GM19467 (cell line): ENCODE results near the gene WDFY3.
"Not testable (repeated sequence)": the region's sequence is repeated elsewhere in the genome, so short reads cannot be mapped to it uniquely, and the experiment has no call there.

Experiments used
- ATAC-seq: cut with Tn5 transposase; IDR thresholded peaks from one replicate; pipeline ENCODE4 v1.9.1; 2021; ENCODE audit warnings: mild to moderate bottlenecking, moderate library complexity; ENCODE audit not compliant: unreplicated experiment

The WDFY3 gene

DNA sequence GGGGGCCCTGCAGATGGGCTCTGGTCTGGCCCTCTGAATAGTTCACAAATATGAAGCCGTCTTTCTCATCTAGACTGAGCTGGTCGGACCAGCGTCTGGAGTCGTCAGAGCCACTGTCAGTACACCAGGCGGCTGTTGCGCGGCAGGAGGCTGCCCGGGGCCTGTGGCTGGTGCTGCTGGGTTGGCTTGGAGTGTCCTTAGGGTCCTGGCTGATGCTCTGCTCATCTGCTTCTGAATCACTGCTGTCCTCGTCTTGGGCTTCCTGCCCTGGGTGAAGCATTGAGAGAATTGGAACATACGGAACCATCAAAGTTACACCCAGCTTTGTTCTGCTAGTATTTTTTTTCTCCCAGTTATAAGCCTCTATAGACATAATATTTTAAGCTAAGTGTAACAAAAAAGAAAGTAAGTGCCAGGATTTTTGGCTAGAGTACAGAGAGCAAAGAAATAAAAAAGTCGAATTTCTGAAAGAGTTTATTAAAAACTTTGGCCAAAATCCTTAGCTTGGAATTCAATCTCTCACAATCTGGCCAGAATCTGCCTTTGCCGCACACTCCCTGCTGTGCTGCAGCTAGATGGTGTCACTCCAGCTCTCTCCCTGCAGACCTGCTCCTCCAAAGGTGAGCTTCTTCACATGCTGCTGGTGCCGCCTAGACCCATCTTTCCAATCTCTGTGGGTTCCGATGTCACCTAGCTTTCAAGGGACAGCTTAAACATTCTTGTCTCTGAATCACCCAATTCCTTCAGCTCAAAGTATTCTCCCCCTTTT, 287.3 kb downstream of the WDFY3 start:
- no peak for ATAC-seq

DNA sequence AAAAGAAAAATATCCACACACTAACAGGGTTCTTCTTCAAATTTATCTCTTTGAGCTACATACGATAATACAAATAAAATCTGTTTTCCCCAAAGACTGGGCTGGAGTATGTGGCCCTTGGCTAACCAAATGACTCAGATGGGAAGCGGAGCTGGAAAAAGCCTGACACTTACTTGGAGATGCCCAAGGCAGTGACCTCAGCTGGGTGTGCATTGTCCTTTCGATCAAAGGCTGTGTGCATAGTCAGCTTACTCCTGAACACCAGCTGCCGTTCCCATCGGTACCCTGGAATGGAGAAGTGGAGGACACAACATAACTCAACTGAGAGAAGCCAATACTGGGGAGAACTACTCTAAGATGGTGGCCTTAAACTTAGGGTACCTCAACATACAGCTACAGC, 288.5 kb downstream of the WDFY3 start:
- no peak for ATAC-seq

DNA sequence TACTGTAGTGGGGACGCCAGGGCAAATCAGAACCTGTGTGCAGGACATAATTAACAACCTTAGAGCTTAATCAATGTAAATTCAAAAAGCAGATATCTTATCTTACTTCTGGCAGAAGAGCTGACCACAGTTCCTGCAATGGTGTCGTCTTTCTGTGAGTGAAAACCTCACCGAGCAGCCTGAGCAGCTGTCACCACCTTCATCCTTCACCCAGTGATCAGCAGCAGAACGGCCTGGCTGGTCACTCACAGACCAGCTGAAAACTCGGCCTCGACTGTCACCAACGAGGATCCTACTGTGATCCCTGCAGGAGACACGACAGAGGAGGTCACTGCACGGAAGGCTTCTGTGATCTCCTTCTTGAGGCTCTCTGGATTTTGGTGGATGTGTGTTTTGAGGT, 289.4 kb downstream of the WDFY3 start:
- ATAC-seq: no peak

DNA sequence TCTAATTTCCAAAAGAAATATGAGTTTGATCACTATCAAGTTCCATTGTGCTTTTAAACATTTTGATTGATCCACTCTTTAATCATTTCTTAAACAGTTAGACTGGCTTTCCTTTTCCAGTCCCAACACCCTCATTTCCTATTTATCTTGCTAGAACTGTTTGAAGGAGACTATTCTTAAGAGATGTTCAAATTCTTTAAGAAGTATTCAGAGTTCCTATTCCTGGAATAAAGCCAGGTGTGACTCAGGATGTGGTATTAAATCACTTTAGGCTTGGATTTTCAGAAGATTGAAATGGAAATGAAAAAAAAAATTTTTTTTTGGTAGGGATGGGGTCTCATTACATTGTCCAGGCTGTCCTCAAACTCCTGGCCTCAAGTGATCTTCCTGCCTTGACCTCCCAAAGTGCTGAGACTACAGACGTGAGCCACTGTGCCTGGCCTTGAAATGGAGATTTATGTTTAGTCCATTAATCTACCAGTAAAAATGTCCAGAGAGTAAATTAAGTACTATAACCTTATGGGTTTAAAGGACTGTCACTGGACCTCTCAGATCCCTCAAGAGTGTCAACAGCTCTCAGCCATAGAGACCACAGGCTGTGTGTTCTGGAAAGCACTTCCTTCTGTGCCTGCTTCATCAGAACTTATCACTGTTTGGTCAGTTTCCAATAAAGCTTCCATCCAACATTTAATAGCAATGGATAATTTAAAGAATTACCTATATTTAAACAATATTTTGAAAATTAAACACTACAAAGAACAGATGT, 292.8 kb downstream of the WDFY3 start:
- ATAC-seq: no peak

DNA sequence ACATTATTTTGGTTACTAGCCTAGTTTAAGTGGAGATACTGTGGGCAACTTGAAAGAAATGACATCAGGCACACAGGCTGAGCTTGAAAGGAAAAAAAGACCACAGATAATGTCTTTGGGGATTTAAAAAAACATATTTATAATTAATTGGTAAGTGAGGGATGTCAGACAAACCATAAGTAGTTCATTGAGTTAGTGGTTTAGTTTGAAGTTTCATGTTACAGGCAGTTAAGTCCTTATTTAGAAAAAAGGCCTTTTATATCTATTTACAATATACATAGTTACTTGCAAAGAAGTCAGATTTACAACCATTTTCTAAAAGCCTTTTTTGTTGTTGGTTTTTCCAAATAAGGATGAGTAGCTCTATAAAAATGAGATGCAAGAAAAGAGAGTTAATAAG, 294.3 kb downstream of the WDFY3 start:
- no peak for ATAC-seq

DNA sequence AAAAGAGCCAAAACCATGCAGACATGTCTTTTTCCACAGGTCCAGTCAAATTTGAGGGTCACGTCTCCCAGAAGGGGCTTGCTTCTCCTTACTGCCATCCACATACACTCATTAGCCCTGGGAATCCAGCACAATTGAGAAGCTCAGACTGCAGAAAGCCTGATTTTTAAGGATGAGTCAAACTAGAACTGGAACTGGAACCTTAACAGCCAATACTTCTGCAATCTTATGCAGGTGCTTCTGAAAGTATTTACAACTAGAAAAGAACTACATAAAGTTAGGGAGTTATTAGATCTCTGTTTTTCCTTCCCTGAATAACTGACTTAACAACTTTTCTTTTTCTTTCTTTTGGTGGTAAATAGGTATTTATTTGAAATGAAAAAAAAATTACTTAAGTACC, 297.3 kb downstream of the WDFY3 start:
- no peak for ATAC-seq

DNA sequence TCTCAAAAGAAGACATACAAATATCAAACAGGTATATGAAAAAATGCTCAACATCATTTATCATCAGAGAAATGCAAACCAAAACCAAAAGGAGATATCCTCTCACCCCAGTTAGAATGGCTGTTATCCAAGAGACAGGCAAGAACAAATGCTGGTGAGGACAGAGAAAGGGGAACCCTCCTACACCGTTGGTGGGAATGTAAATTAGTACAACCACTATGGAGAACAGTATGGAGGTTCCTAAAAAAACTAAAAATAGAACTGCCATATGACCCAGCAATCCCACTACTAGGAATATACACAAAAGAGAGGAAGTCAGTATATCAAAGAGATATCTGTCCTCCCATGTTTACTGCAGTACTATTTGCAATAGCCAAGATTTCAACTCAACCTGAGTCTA, 300.1 kb downstream of the WDFY3 start:
- ATAC-seq: no peak

DNA sequence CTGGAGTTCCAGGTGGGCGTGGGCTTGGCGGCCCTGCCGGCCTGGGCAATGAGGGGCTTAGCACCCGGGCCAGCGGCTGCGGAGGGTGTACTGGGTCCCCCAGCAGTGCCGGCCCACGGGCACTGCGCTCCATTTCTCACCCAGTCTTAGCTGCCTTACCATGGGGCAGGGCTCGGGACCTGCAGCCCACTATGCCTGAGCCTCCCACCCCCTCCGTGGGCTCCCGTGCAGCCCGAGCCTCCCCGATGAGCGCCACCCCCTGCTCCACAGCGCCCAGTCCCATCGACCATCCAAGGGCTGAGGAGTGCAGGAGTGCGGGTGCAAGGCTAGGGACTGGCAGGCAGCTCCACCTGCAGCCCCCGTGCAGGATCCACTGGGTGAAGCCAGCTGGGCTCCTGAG, 301.7 kb downstream of the WDFY3 start:
- not testable (repeated sequence) for ATAC-seq

DNA sequence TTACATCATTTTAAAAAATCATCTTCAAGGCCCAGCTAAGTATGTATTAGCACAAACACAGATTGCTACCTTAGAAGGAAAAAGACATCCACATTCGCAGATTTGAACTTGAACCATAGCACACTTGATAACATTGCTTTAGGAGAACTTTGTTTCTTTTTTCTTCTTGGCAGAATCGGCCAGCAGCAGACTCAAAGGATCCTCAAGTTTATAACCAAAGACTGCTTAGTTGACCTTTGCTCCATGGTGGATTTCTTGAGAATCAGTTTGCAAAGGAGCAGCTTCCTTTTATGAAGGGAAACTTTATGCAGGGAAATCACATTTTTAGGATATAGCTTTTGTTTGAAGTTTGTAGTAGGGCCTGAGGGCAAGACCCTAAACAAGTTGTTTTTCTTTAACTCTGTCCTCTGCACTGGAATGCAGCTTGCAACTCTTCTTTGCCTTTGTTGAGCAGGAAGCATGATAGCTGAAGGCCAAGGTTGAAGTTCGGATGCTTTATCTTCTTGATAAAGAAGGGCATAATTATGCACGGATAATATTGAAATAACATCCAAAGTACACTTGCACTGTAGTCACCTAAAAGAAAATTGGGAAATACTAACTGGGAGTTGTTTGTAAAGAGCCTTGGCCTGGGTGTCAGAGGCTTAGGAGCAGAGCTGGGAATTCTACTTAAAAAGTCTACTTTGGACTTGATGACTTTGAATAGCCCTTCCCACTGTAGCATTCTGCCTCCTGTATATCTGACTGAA, 305.1 kb downstream of the WDFY3 start:
- no peak for ATAC-seq

DNA sequence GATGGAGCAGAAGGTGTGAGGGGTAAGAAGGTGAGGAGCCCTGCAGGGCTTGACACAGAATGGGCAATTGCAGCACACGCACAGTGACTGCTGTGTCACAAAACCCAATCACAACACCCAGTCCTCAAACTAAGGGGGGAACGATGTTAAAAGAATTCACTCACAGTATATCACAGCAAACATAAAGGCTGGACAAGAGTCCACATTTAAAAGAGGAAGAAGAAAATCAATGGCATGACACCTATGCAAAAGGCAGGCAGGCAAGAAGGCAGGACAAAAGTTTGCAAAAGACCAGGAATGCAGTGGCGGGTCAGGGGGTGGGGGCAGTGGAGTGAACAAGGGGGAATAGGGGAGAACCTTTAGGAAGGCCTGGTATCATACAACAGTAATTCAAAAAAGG, 305.9 kb downstream of the WDFY3 start:
- ATAC-seq: no peak

DNA sequence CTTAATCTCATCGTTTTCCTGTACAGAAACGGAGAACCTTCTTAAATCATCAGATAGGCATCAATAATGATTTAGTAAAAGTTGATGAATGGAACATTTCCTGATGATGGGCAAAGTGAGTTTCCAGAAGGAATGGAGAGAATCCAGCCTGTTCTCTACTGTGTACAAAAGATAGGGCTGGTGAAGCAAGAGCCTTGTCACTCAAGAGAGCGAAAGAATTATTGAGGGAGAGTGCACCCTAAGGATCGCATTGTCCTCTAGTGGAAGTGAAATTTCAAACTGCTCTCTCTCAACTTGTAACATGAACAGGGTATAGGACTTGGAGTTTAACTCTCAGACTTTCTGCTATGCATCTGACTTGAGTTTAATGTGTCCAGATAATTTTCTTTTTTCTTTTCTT, 314.0 kb downstream of the WDFY3 start:
- ATAC-seq: no peak

DNA sequence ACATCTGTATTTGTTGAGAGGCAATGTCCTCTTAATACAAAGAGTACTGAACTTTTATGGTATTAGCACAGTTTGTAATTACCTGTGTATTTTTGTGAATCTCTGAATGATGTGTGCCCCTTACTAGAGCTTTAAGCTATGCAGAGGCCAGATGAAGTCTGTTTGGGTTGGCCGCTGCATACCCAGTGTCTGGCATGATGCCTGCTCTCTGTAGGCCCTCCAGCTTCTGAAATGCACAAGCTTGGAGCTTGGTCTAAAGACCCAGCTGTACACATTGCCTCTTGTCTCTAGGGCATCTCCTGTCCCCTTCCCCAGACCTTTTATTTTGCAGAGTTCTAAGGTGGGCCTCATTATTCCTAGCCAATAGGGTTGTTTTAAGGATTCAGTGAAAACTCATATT, 315.0 kb downstream of the WDFY3 start:
- ATAC-seq: no peak

DNA sequence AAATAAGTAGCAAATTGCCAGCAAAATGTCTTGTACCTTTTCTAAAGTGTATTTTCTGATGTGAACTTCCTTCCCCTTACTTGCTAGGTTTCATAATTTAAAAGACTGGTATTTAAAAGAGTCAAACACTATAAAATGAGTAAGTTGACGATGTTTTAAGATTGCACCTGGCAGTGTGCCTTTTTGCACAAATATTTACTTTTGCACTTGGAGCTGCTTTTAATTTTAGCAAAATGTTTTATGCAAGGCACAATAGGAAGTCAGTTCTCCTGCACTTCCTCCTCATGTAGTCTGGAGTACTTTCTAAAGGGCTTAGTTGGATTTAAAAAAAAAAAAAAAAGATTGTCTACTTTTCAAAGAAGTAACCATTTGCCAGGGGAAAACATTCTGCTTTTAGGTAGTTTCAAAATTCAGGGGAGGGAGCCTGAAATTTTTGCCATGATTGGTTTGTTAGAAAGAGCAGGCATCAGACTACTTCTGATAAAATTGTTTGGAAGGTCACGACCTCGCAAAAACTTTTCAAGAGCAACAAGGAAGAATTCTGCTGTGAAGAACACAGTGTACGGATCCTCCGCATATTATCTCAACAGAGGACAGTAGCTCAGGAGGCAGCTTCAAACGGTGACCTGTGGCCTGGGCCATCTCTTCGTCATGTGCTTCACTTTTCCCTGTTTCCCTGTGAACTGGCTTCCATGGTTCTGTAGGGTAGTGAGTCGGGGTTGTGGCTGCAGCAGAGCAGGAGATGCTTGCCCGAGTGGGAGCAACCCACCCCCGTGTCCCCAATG, 317.4 kb downstream of the WDFY3 start:
- ATAC-seq: no peak

DNA sequence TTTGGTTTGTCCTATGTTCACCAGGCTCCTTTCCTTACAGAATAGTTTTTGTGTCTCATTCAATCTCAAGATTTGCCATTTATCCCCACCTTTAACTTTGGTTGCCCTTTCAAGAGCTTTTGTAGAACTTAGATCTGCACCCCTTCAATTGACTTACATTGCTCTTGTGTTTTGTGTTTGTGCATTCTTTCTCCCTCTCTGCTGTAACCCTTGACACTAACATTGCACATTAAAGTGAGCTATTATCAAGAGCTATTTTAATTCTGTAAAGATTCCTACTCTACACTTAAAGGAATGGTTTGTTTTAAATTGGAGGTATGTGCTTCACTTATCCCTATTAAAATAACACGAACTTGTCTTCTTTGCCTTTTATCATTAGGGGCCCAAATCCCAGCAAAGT, 318.3 kb downstream of the WDFY3 start:
- ATAC-seq: no peak

DNA sequence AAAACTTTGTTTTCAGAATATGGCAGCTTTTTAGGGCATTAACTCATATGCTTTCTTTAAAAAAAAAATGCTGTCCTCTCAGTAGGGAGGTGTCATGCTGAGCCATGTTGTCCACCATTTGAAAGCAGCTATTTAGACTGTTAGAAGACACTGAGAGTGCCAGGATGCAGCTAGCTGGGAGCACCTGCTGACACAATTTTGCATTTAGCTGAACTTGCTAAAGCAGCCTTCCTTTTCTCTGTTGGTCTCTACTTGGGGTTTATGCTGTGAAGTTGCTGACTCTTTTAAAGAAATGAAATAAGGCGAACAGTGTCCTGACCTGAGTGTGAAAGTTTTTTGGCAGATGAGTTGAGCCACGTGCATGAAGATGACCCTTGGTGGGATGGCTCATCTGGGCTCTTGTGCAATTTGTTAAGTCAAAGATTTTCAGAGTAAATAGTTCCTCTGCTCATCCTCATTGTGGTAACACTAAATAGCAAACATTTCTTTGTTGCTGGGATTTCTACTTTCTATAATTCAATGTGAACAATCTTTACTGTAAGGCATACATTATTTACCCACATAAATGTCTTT, 319.1 kb downstream of the WDFY3 start:
- no peak for ATAC-seq

DNA sequence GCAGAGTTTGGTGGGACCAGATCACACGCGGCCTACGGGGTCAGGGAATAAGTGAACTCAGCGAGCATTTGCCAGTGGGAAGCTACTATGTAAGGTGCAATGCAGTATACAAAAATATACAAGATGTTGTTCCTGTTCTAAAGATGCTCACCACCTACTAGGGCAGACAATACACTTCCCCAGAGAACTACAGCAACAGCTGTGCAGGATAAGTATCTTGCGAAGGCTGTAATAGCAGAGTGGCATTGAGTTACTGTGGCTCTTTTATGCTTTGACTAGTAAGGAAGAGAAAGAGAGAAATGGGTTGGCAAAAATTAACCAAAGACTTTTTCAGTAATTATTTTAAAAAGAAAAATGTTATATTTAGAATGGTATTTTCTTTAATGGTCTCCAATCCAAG, 322.4 kb downstream of the WDFY3 start:
- ATAC-seq: no peak

DNA sequence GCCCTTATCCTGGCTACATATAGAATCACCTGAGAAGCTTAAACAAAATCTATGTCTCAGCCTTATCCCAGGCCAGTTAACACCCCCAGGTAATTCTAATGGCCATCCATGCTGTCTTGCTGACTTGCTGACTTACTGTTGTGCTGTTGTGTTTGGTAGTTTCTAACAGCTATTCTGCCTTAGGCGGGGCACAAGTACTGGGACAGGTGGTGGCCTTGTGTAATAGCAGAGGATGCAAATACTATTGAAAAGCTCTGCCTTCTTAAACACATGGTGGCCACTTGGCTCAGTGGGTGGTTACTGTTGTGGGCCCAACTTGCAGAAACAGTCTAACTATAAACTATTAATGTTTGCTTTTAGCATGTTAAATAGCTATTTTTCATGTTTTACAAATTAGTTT, 327.3 kb downstream of the WDFY3 start:
- no peak for ATAC-seq

DNA sequence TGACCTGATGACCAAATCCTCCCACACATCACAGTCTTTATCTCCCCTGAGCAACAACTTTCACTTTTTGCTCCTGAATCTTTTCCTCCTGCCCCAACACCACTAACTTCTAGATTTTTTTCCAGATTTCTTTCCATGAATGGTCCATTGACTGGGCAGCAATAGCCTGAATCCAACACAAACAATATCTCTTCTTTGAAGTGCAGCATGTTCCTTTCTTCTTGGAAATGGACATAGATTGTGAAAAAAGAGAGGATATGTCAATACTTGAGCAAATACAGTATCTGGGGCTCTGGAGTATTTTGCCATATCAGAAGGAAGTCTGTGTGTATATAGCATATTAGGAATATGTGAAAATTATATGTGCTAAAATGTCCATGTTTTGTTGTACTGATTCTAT, 328.4 kb downstream of the WDFY3 start:
- no peak for ATAC-seq

DNA sequence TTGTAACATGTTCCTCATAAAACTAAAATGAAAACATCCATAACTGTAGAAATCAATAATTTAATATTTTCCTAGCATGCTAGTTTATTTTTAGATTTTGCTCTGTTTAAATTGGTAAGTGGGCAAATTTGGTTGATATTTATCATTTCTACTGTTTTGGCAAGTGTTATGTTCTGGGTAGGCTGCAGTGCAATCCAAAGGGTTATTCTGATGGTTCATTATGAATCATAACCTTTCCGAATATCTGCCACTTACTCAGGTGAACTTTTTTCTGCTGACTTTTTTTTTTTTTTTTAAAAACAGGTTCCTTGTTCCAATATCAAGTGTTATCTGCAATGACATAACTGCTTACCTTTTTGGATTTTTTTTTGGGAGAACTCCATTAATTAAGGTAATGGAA, 331.5 kb downstream of the WDFY3 start:
- no peak for ATAC-seq

DNA sequence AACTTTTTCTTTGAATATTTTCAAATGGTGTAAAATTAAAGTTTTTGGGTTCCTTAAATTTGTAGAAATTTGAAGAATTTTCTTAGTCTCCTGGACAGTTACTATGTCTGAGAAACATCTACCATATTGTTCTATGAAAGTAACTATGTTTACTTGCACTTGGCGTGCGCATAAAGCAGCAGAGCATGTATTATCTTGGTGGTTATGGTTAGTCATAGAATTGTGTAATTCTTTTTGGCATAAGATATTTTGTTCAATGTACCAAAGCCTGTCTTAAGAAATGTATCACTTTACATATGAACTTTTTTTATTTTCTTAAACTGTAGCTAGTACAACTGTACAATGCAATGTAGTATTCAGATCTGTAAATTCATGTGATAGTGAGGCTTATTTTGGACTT, 334.4 kb downstream of the WDFY3 start:
- ATAC-seq: no peak

DNA sequence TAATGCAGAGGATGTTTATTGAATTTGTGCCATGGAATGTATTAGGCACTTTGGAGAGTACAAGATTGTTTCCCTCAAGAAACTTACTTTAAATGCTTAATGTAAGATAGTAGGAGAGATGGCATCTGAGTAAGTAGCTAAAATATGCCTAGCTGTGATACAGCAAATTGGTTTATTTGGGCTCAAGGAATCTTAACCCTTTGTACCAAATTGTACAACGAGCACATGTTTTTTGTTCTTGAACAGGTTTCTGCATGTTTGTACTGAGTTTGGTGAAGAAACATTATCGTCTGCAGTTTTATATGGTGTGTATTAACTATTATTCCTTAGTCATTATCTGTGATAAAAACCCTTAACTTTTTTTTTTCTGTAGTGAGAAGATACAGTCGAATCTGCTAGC, 334.9 kb downstream of the WDFY3 start:
- no peak for ATAC-seq
